NCI-H2171 treated with DMSO at 0.1 percent for 48 hours (cell line): ENCODE results near the gene CDYL.
"Not testable (repeated sequence)": the region's sequence is repeated elsewhere in the genome, so short reads cannot be mapped to it uniquely, and the experiment has no call there.

Experiments used
- DNase-seq: peaks from one replicate; lab custom pipeline; 2025; lab: John Stamatoyannopoulos, UW

CDYL gene

GRCh38 chr6:4804095-4804494 lies 27.9 kb downstream of the CDYL start:
- DNase-seq: no peak

- peak; percentile 6 for DNase-seq
Measured at GRCh38 chr6:4805553-4806336, 29.5 kb downstream of the CDYL start.

GRCh38 chr6:4806337-4806725 lies 30.1 kb downstream of the CDYL start:
- no peak for DNase-seq

- no peak for DNase-seq
Measured at GRCh38 chr6:4806791-4807190, 30.6 kb downstream of the CDYL start.

GRCh38 chr6:4808396-4808795 lies 32.2 kb downstream of the CDYL start:
- DNase-seq: no peak

- no peak for DNase-seq
Measured at GRCh38 chr6:4809999-4810918, 34.1 kb downstream of the CDYL start.

- no peak for DNase-seq
Measured at GRCh38 chr6:4812068-4812467, 35.9 kb downstream of the CDYL start.

GRCh38 chr6:4813055-4813454 lies 36.9 kb downstream of the CDYL start:
- DNase-seq: no peak

GRCh38 chr6:4814212-4814611 lies 38.0 kb downstream of the CDYL start:
- no peak for DNase-seq

GRCh38 chr6:4814987-4815386 lies 38.8 kb downstream of the CDYL start:
- DNase-seq: no peak

GRCh38 chr6:4815584-4815983 lies 39.4 kb downstream of the CDYL start:
- no peak for DNase-seq

- DNase-seq: no peak
Measured at GRCh38 chr6:4816904-4817303, 40.7 kb downstream of the CDYL start.

GRCh38 chr6:4817551-4817950 lies 41.3 kb downstream of the CDYL start:
- no peak for DNase-seq

- DNase-seq: no peak
Measured at GRCh38 chr6:4818272-4818938, 42.2 kb downstream of the CDYL start.

- no peak for DNase-seq
Measured at GRCh38 chr6:4819706-4820283, 43.6 kb downstream of the CDYL start.

- DNase-seq: no peak
Measured at GRCh38 chr6:4820704-4821276, 44.6 kb downstream of the CDYL start.

- DNase-seq: no peak
Measured at GRCh38 chr6:4822476-4822875, 46.3 kb downstream of the CDYL start.

GRCh38 chr6:4828187-4828698 lies 52.0 kb downstream of the CDYL start:
- DNase-seq: no peak

- DNase-seq: no peak
Measured at GRCh38 chr6:4829089-4829488, 52.9 kb downstream of the CDYL start.

GRCh38 chr6:4835540-4835939 lies 59.3 kb downstream of the CDYL start:
- not testable (repeated sequence) for DNase-seq

- DNase-seq: no peak
Measured at GRCh38 chr6:4840169-4840568, 64.0 kb downstream of the CDYL start.

- peak; percentile 77 for DNase-seq
Measured at GRCh38 chr6:4844108-4844507, 67.9 kb downstream of the CDYL start.
